Measurements from ENCODE around the gene RGS11.
"Not testable (repeated sequence)": the region's sequence is repeated elsewhere in the genome, so short reads cannot be mapped to it uniquely, and the experiment has no call there.

Gene RGS11

GRCh38 chr16:259814-260253, 15.9 kb downstream of the RGS11 start:
- no peaks in the 10 kb centered on the region for H3K9me2 ChIP-seq (replicated peaks; ENCODE audit: control insufficient read depth, low read length)
- H3K4me3 ChIP-seq (ENCODE audit: low read length): no peak overlapping the region
- no peaks in the 10 kb centered on the region for H3K4me1 ChIP-seq (ENCODE audit: control insufficient read depth, low read length)
- H3K9me3 ChIP-seq (ENCODE audit: control insufficient read depth, insufficient read depth, low read length): no peaks in the 10 kb centered on the region
- H3K27ac ChIP-seq (ENCODE audit: low read depth, low read length): no peak overlapping the region
- H3K36me3 ChIP-seq (ENCODE audit: control insufficient read depth, low read length): 0 out of 2 replicates have a peak, but pooled peaks cover 4% of the 10 kb centered on the region
- no peak overlapping the region for H3K4me2 ChIP-seq (ENCODE audit: low read length)
- no peaks in the 10 kb centered on the region for H3F3A ChIP-seq (ENCODE audit: control insufficient read depth, insufficient read depth)
- H4K20me1 ChIP-seq (ENCODE audit: control insufficient read depth, insufficient read depth, low read depth, low read length): no peaks in the 10 kb centered on the region
- H3K27me3 ChIP-seq (ENCODE audit: control insufficient read depth, low read length): no peaks in the 10 kb centered on the region
- no peak for TF ChIP-seq EZH2phosphoT487 (IDR thresholded peaks at IDR 0.05; ENCODE audit: borderline replicate concordance, low read length)
- TF ChIP-seq, protein P1, sequence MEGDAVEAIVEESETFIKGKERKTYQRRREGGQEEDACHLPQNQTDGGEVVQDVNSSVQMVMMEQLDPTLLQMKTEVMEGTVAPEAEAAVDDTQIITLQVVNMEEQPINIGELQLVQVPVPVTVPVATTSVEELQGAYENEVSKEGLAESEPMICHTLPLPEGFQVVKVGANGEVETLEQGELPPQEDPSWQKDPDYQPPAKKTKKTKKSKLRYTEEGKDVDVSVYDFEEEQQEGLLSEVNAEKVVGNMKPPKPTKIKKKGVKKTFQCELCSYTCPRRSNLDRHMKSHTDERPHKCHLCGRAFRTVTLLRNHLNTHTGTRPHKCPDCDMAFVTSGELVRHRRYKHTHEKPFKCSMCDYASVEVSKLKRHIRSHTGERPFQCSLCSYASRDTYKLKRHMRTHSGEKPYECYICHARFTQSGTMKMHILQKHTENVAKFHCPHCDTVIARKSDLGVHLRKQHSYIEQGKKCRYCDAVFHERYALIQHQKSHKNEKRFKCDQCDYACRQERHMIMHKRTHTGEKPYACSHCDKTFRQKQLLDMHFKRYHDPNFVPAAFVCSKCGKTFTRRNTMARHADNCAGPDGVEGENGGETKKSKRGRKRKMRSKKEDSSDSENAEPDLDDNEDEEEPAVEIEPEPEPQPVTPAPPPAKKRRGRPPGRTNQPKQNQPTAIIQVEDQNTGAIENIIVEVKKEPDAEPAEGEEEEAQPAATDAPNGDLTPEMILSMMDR (IDR thresholded peaks at IDR 0.05; ENCODE audit: low read depth, low read length, poor library complexity, severe bottlenecking): no peak
- H3K79me2 ChIP-seq (ENCODE audit: control insufficient read depth, low read length): no peaks in the 10 kb centered on the region

GRCh38 chr16:259226-259625, 16.5 kb downstream of the RGS11 start:
- H3K9me2 ChIP-seq (replicated peaks; ENCODE audit: control insufficient read depth, low read length): no peaks in the 10 kb centered on the region
- H3K79me2 ChIP-seq (ENCODE audit: control insufficient read depth, low read length): no peaks in the 10 kb centered on the region
- H3K36me3 ChIP-seq (ENCODE audit: control insufficient read depth, low read length): 0 out of 2 replicates have a peak, but pooled peaks cover 4% of the 10 kb centered on the region
- H3K4me2 ChIP-seq (ENCODE audit: low read length): no peak overlapping the region
- no peak overlapping the region for H3K27ac ChIP-seq (ENCODE audit: low read depth, low read length)
- no peak overlapping the region for H3K4me3 ChIP-seq (ENCODE audit: low read length)
- H4K20me1 ChIP-seq (ENCODE audit: control insufficient read depth, insufficient read depth, low read depth, low read length): no peaks in the 10 kb centered on the region
- no peaks in the 10 kb centered on the region for H3K27me3 ChIP-seq (ENCODE audit: control insufficient read depth, low read length)
- TF ChIP-seq, protein P1 (IDR thresholded peaks at IDR 0.05; ENCODE audit: low read depth, low read length, poor library complexity, severe bottlenecking): no peak
- no peak for TF ChIP-seq EZH2phosphoT487 (IDR thresholded peaks at IDR 0.05; ENCODE audit: borderline replicate concordance, low read length)
- H3K9me3 ChIP-seq (ENCODE audit: control insufficient read depth, insufficient read depth, low read length): no peaks in the 10 kb centered on the region
- no peaks in the 10 kb centered on the region for H3K4me1 ChIP-seq (ENCODE audit: control insufficient read depth, low read length)
- H3F3A ChIP-seq (ENCODE audit: control insufficient read depth, insufficient read depth): no peaks in the 10 kb centered on the region

DNA sequence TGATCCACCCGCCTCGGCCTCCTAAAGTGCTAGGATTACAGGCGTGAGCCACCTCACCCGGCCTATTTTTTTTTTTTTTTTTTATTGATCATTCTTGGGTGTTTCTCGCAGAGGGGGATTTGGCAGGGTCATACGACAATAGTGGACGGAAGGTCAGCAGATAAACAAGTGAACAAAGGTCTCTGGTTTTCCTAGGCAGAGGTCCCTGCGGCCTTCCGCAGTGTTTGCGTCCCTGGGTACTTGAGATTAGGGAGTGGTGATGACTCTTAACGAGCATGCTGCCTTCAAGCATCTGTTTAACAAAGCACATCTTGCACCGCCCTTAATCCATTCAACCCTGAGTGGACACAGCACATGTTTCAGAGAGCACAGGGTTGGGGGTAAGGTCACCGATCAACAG, 17.7 kb downstream of the RGS11 start:
- H3K4me1 ChIP-seq (ENCODE audit: control insufficient read depth, low read length); H3K27ac ChIP-seq (ENCODE audit: low read depth, low read length); H3K9me2 ChIP-seq (replicated peaks; ENCODE audit: control insufficient read depth, low read length); H3K79me2 ChIP-seq (ENCODE audit: control insufficient read depth, low read length); H3K36me3 ChIP-seq (ENCODE audit: control insufficient read depth, low read length); H3K9me3 ChIP-seq (ENCODE audit: control insufficient read depth, insufficient read depth, low read length); H3K4me3 ChIP-seq (ENCODE audit: low read length); H3K27me3 ChIP-seq (ENCODE audit: control insufficient read depth, low read length); H3K4me2 ChIP-seq (ENCODE audit: low read length); H3F3A ChIP-seq (ENCODE audit: control insufficient read depth, insufficient read depth); H4K20me1 ChIP-seq (ENCODE audit: control insufficient read depth, insufficient read depth, low read depth, low read length): not testable (repeated sequence)

DNA sequence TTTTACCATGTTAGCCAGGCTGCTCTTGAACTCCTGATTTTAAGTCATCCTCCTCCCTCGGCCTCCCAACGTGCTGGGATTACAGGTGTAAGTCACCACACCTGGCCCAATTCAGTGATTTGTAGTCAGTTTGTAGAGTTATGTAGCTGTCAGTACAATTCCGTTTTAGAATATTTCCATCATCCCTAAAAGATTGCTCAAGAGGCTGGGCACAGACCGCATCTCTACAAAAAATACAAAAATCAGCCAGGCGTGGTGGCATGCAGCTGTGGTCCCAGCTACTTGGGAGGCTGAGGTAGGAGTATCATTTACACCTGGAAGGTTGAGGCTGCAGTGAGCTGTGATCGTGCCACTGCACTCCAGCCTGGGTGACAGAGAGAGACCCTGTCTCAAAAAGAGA, 20.6 kb downstream of the RGS11 start:
- H3F3A ChIP-seq (ENCODE audit: control insufficient read depth, insufficient read depth): no peaks in the 10 kb centered on the region
- H3K4me3 ChIP-seq (ENCODE audit: low read length): no peak overlapping the region
- H3K79me2 ChIP-seq (ENCODE audit: control insufficient read depth, low read length): no peaks in the 10 kb centered on the region
- no peaks in the 10 kb centered on the region for H3K9me2 ChIP-seq (replicated peaks; ENCODE audit: control insufficient read depth, low read length)
- no peaks in the 10 kb centered on the region for H3K9me3 ChIP-seq (ENCODE audit: control insufficient read depth, insufficient read depth, low read length)
- H3K27me3 ChIP-seq (ENCODE audit: control insufficient read depth, low read length): no peaks in the 10 kb centered on the region
- H3K36me3 ChIP-seq (ENCODE audit: control insufficient read depth, low read length): peaks cover 8% of the 10 kb centered on the region; the same call in 1 of the 2 replicates
- H3K4me2 ChIP-seq (ENCODE audit: low read length): no peak overlapping the region
- no peak overlapping the region for H3K27ac ChIP-seq (ENCODE audit: low read depth, low read length)
- TF ChIP-seq, protein P1 (IDR thresholded peaks at IDR 0.05; ENCODE audit: low read depth, low read length, poor library complexity, severe bottlenecking): no peak
- TF ChIP-seq EZH2phosphoT487 (IDR thresholded peaks at IDR 0.05; ENCODE audit: borderline replicate concordance, low read length): no peak
- H4K20me1 ChIP-seq (ENCODE audit: control insufficient read depth, insufficient read depth, low read depth, low read length): no peaks in the 10 kb centered on the region
- H3K4me1 ChIP-seq (ENCODE audit: control insufficient read depth, low read length): no peaks in the 10 kb centered on the region

Data from DOHH2 (cell line).